ENCODE data around the gene KRTAP10-3.

Gene KRTAP10-3

DNA sequence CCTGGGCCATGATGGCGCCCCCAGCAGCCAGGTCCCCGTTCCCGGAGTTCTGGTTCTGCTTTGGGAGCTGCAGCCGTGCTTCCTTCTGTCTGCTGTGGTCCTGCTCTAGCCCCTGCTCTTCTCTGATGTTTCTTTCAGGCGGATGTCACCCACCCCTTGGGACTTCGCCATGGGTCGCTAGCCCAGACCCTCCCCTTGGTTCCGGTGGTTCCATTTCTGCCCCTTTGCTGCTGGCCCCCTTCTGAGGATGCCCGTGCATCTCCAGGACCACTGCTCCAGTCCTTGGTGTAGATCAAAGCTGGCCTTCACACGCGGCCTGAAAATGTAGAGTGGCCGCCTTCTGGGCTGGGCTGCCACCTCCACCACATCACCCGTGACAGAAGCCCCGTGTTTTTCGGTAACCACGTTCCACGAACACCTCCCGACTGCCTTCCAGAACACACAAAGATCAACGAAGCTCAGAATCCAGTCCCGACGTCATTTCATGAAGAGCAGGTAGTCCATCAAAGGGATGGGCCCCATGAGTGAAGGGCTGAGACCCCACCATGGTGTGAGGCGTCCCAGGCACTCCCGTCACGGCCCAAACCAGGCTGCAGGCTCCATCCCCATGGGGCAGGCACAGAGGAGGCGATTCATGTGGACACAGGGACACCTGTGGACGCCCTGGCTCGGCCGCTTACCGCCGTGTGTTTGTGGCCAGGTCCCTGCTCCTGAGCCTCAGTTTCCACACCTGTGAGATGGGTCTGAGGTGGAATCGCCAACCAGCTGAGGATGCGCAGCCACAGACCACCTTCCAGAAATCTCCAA lies 43.0 kb downstream of the KRTAP10-3 start:
- no peak for DNase-seq

- no peak for DNase-seq
Observed at GRCh38 chr21:44514746-44515358, 43.7 kb downstream of the KRTAP10-3 start.

DNA sequence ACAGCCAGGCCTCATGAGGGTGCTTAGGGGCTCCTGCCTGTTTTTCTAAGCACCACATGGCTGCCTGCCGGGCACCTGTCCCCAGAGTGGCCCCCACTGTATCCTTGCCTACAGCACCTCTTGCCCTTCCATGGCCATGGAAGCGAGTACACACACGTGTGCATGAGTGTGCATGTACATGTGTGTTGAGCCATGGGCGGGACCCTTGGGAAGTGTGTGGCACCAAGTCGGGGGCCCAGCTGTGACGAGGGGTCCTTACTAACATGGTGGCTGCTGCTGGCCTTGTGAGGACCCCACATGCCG lies 44.4 kb downstream of the KRTAP10-3 start:
- no peak for DNase-seq

DNA sequence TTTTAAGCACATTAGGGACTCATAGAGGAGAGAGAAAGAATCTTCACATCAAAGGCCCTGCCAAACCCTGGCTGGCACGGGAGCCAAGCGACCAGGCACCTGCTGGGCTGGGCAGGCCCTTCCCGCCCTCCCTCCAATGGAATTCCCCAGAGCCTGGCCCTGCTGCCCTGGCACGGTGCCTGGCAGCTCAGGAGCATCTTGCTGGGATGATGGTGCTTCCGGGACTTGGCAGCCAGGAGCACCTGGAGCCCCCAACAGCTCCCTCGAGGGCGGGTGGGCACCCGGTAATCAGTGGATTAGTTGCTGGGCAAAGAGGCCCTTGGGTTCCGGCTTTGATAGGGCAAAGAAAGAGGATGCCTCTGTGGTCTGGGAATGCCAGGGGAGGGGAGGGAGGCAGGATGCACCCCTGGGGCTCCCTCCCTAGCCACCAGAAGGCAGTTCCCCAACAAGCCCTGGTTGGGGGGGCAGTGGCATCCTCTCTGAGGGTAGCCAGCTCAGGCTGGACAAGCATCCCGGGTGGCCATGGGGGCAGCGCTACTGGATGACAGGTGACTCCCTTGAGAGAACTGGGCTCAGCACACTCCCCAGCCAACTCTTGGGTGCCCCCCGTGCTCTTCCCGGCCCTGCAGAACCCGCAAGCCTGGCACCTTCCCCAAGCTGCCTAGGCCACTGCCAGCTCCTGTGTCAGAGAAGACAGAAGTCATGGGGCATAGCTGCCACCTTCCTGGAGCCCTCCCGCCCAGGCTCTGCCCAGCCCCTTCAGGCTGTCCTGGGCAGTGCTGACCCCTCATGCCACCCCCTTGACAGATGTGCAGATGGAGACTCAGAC lies 45.0 kb downstream of the KRTAP10-3 start:
- DNase-seq, result no peak

DNA sequence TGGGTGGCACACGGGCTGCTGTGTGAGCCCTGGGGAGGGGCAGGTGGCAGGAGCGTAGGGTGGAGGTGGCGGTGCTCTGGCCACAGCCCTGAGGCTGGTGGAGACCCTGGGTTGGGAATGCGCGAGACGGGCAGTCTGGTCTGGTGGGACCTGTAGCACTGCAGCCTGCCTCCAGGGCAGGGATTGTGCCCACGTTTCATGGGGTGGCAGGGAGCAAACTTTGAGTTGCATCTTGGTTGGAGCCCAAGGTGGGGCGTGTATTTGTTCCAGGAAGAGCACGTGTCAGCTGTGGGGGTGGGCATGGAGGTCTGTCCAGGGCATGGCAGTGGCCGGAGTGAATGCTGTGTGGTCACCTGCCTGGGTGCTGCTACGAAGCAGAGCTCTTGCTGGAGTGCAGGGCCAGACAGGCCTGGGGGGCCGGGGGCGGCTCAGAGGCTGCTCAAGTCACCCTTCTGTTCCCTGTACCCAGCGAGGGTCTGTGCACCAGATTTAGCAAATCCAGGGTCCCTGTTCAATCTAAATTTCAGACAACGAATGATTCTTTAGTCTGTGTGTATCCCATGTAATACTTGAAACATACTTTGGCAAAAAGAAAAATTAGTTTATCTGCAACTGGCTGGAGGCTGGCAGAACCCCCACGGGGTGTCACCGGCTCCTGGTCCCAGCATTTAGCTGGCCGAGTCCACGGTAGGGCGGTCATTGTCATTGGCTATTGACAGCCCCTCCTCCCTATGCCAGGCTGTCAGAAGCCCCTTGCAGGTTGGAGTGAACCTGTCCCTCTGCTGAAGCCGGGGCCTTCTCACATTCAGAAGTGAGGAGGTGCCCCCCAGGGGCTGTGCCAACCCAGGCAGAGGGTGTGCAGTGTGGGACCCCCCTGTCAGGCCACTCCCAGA lies 45.9 kb downstream of the KRTAP10-3 start:
- no peak for DNase-seq

DNA sequence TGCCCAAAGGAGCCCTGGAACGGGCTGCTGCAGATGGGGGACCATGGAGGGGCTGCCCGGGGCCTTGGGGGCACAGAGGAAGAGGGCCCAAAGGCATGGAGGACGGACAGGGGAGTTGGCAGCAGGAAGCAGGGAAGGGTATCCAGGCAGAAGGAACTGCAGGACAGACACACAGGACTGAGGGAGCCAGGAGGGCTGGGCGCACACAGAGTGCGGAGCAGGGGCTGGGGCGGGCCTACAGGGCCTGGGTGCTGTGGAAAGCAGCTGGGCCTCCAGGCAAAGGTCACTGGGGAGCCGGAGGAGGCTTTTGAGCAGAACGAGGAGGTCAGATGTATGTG lies 46.7 kb downstream of the KRTAP10-3 start:
- no peak for DNase-seq

DNA sequence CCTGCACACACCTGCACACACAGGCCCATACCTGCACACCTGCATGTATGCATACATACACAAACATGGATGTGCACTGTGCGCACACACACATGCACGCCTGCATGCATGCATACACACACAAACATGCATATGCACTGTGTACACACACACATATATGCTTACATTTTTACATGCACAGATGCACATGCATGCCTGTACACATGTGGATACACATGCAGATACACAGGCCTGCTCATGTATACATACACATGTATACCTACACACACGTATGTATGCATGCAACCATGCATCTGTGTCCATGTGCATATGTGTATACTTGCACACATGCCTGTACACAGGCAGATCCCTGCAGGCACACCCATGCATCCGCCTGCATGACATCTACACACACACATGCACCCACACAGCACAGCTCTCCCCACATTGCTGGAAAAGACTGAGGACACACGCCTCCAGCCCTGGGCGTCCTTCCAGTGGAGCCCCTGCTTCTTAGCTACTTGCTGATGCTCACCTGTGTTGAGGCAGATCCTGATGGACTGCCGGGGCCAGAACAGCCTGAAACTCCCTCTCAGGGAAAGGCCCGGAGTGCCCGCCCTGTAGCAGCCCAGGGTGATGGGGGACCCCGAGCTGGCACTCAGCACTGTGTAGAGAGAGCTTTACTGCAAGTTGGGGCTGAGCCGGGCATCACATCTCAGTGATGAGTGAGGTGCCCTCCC lies 47.2 kb downstream of the KRTAP10-3 start:
- no peak for DNase-seq

DNA sequence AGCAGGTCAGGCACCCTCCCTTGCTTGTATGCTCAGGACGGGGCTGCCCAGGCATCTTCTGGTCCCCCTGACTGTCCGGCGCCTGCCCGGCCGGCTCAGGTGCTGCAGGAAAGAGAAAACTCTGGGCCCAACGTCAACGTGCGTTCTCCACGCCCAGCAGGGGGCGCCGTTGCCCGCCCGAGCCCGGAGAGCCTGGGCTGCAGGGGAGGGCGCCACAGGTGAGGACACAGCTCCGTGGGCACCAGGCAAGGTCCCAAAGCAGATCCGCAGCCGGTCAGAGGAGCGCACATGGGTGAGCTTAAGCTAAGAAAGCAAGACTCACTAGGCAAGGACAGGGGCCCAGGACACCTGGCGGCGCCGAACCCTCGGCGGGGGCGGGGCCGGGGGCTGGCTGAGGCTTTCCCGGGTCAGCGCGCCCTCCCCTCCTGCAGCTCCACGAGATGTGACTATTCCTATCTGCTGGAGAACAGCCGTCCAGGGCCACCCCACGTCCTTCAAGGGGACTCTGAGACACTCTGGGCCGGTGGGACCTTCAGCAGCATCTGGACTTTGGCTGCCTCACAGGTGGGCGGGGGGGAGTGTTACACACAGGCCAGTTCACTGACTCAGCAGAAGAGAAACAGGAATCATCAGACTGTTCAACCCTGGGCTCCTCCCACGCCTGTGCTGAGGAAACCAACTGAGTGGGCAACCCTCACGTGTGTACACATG lies 47.9 kb downstream of the KRTAP10-3 start:
- peak; percentile 94 for DNase-seq

- no peak for DNase-seq
Observed at GRCh38 chr21:44510109-44510507, 48.5 kb downstream of the KRTAP10-3 start.

DNA sequence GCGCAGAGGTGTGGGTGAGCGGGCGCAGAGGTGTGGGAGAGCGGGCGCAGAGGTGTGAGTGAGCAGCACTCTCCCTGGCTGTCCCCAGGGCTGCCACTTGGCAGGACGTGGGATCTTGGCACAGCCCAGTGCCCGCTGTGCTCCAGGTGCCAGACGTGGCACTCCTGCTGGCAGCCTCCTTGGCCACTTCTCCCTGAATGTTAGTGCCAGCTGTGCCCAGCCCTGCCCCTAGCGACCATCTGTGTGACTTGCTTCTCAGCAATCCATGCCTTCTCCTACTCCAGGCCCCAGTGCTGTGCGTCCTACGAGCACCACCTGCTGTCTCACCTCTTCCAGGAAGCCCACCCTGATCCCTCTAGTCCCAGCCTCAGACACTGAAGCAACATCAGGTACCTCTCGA lies 49.1 kb downstream of the KRTAP10-3 start:
- no peak for DNase-seq

- no peak for DNase-seq
Observed at GRCh38 chr21:44508711-44509445, 49.7 kb downstream of the KRTAP10-3 start.

DNA sequence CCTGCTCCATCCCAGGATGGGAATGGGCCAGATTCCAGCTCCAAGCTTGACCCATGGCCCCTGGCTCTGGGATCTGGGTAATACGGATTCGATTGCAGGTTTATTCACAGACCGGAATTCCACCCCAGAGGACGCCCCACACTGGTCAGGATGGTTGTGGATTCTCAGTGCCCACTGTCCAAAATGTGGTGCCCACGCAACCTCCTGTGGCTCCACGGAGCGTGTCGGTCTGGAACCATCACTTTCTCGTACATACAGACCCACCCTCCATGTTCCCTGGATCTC lies 50.2 kb downstream of the KRTAP10-3 start:
- no peak for DNase-seq

Data from activated CD8-positive, alpha-beta memory T cell treated with anti-CD3 and anti-CD28 coated beads for 24 hours (primary cell).